ENCODE results near the gene ALDH1A1.
"Not testable (repeated sequence)": the region's sequence is repeated elsewhere in the genome, so short reads cannot be mapped to it uniquely, and the experiment has no call there.

The ALDH1A1 gene

GRCh38 chr9:72891043-72891442, 61.8 kb downstream of the ALDH1A1 start:
- no peak for FAIRE-seq

GRCh38 chr9:72888943-72889342, 63.9 kb downstream of the ALDH1A1 start:
- no peak for FAIRE-seq

DNA sequence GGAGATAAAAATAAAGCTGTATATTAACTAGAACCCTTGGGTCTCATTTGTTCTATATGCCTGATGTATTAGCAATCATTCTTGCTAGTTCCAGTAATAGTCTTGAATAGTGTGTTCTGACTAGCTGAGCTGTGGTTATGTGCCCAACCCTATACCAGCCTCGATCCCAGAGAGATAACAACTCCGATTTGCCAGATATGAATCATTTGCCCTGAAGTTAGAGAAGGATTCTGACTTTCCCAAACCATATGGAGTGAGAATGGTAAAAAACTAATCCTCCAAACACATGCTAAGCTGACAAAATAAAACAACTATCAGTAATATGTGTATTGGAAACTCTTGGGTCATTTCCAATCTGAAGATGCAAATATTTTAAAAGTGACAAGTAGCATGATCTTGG, 64.8 kb downstream of the ALDH1A1 start:
- no peak for FAIRE-seq

DNA sequence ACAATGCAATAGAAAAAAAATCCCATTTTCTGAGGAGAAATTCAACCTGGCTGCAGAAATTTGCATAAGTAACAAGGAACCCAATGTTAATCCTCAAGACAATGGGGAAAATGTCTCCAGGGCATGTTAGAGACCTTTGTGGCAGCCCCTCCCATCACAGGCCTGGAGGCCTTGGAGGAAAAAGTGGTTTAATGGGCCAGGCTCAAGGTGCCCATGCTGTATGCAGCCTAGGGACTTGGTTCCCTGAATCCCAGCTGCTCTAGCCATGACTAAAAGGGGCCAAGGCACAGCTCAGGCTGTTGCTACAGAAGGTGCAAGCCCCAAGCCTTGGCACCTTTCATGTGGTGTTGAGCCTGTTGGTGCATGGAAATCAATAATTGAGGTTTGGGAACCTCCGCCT, 66.5 kb downstream of the ALDH1A1 start:
- FAIRE-seq, result no peak

DNA sequence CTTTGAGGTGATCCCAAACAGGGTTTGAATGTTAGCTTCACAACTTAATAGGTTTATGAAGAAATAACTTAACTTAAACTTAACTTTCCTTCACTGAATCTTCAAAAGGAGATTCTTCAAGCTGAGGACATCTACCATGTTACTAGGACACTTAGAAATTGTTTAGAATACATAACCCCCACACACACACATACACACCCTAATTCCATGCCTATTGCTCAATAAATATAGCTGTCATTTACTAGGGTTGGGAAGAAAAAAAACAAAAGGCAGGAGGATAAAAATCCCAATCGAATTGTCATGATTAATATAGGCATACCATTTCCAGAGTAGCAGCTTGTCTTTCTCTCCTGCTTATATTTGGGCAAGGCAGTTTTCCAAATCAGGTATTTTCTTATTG, 68.3 kb downstream of the ALDH1A1 start:
- no peak for FAIRE-seq

- no peak for FAIRE-seq
Observed at GRCh38 chr9:72883875-72884274, 69.0 kb downstream of the ALDH1A1 start.

DNA sequence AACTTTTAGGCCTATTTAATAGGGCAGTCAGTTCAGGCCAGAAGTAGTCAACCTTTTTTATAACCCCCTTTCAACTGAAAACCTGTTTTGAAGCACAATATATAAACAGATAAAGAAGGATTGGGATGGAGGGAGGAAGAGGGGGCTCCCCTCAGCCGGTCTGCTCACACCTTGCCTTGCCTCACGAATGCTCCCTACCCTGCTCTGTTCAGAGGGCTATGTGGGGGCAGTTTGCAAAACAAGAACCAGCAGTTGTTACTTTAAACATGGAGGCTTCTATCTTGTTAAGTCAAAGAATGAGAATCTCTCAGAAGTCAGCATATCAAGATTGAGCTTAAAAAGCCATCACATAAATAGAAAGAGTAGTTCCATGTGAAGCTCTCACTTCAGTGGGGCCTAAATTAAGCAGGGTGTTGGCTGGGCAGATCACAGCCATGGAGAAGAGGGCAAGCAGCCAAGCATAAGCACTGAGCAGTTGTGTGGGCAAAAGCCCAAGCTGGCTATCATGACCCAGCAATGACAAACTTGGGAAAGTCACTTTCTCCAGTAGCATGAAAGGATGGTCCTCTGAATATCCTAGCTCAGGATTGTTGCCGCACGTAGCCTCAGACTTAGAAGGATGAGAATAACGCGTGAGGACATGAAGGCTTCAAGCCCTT, 70.6 kb downstream of the ALDH1A1 start:
- FAIRE-seq, result no peak

DNA sequence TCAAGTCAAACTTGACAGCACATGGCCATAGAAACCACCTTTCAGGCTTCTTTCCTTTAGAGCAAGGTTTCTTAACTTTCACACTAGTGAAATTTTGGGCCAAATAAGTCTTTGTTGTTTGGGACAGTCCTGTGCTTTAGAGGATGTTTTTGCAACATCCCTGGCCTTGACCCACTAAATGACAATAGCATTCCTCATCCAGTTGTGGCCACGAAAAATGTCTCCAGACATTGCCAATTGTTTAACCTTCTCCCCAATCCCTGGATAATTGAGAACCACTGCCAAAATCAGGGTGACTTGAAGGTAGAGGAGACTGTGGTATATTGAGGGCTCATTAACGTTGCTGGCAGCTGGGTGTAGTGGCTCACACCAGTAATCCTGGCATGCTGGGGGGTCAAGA, 72.0 kb downstream of the ALDH1A1 start:
- FAIRE-seq, result no peak

GRCh38 chr9:72875221-72875620, 77.6 kb downstream of the ALDH1A1 start:
- FAIRE-seq, result no peak

DNA sequence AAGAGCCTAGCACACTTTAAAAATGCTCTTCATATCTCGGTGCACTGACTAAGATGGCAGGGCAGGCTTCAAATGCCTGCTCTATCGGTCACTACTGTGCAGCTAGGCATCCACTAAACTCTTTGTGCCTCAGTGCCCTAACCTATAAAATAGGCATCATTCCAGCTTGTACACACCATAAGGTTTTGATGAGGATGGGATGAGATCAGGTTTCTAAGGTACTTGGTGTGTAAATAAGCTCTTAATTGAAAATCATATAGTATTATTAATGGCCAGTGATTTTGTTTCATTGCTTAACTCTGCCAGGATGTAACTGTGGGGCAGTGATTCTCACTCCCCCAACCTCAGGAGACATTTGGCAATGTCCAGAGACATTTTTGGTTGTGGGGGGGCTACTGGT, 78.5 kb downstream of the ALDH1A1 start:
- no peak for FAIRE-seq

- no peak for FAIRE-seq
Observed at GRCh38 chr9:72873456-72873855, 79.4 kb downstream of the ALDH1A1 start.

GRCh38 chr9:72872718-72873117, 80.1 kb downstream of the ALDH1A1 start:
- no peak for FAIRE-seq

- FAIRE-seq, result peak; percentile 27
Observed at GRCh38 chr9:72871685-72872084, 81.2 kb downstream of the ALDH1A1 start.

DNA sequence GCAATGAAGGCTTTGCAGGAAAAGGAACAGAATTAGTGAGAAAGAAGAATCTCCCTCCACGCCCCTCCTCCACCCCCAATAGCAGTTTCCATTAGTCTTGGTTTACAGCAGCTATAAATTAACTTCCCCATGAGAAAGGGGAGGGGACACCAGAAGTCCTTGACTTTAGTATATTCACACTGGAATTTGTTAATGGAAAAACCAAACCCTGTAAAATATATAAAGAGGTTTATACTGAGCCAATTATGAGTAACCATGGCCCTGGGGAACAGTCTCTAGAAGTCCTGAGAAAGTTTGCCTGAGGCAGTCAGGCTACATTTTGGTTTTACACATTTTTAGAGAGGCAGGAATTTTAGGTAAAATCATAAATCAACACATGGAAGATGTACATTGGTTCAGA, 88.5 kb downstream of the ALDH1A1 start:
- no peak for FAIRE-seq

DNA sequence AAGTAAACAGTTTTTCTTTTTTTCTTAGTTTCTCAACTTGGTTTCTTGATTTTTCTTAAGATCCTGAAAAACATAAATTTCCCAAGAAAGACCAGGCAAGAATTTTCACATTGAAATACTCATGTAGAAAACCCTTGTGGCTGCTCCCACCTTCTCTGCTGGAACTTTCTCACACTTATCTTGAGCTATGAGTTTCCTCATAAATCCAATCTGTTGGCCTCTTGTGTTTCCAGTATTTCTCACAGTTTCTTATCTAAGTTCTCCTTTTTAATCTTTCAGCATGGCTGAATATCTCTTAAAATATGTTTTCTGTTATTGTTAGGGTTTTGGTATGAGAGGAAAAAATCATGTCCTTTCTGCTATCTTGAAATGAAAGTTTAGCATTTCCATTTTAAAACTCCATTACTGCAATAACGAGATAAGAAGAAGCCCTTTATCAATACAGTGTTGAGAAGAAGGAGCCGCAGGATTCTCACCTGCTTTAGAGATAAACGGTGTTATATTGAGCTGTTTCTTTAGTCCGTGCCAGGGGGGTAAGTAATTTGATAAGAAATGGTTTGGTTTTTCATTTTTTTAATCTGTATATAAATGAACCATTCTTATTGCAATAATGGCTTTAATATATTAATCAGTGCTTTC, 89.3 kb downstream of the ALDH1A1 start:
- no peak for FAIRE-seq

GRCh38 chr9:72862788-72863187, 90.1 kb downstream of the ALDH1A1 start:
- FAIRE-seq, result not testable (repeated sequence)

GRCh38 chr9:72858089-72858912, 94.6 kb downstream of the ALDH1A1 start:
- no peak for FAIRE-seq

GRCh38 chr9:72857624-72857996, 95.2 kb downstream of the ALDH1A1 start:
- no peak for FAIRE-seq

GRCh38 chr9:72856972-72857623, 95.8 kb downstream of the ALDH1A1 start:
- FAIRE-seq, result peak; percentile 41

DNA sequence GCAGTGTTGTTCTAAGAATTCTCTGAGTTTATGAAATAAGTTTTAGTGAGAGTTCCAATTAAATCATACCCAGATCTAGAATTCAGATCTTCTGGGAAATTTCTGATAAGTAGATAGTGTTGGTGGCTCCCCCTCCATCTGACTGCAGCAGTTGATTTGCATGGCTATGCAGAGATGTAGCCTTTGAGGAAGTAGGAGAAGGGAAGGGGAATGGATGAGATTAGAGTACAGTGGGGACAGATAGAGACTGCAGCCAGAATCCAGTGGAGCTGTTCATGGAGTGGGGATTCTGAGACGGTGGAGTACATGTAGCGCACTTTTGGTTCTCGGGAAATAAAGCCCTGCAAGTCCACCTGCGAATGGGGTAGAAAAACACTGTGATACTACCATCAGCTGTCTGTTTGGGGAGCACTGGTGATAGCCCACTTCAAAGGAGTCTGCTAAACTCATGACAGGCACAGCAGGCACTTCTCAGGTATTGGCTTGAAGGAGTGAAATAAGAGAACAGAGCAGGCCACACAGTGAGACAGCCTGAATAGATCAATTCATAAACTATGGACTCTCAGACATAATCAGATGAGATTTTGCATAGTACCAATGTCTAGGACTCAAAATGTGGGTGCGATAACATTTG, 96.8 kb downstream of the ALDH1A1 start:
- FAIRE-seq, result no peak

DNA sequence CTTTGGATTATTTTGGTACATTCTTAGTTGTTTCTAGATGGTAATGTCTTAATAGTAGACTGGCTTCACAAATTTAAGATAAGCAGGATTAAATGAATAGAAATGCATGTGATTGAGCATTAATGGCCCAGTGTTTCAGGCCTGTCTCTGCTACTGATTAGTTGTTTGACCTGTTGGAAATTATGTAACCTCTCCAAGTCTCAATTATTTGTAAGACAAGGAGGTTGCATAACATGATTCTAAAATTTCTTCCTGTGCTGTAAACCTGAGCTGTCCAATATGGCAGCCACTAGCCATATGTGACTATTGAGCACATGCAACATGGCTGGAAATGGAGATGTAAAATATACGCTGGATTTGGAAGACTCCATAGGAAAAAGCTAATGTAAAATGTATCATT, 97.5 kb downstream of the ALDH1A1 start:
- no peak for FAIRE-seq

Measured in G401.6 (cell line).